ENCODE results near the gene JAG2.

DNA sequence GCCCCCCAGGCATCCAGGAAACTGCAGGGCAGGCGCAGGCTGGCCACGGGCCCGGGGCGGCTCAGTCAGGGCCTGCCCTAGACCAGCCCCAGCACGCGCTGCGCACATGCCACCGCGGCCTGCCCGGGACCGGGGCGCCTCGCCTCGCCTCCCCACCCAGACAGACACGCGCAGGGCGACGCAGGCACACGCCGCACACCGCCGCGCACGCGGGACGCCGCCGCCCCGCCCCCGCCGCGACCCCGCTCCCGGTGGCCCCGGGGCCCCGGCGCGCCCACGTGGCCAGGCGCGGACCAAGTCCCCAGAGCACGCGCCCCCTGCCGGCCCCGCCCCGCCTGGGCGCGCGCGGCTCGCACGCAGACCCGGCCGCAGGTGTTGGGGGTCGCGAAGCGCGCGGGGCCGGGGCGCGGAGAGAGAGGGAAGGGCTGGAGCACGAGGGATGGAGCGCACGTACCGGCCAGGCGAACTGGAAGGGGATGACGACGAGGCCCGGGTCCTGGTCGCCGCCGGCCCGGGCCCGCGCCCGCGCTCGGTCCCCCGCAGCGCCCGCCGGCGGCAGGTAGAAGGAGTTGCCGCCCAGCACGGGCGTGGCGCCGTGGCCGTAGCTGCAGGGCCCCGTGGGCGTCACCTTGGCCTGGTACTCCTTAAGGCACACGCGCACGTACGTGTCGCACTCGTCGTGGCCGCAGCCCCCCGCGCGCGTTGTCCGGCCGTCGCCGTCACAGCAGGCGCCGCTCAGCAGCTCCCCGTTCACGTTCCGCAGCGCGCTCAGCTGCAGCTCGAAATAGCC, 1.1 kb downstream of the JAG2 start:
- TF ChIP-seq GATA2 (IDR thresholded peaks at IDR 0.05; ENCODE audit: low read depth, low read length): no peak
- no peak for TF ChIP-seq GATA3 (IDR thresholded peaks at IDR 0.05; ENCODE audit: low read depth, low read length)
